ENCODE results near the gene NEK1.

The NEK1 gene

GRCh38 chr4:169352360-169352759 is 260.0 kb downstream of the NEK1 start:
- DNase-seq, result no peak

- DNase-seq, result no peak
Measured at GRCh38 chr4:169351872-169352271, 260.5 kb downstream of the NEK1 start.

GRCh38 chr4:169348541-169348940 is 263.8 kb downstream of the NEK1 start:
- DNase-seq, result no peak

DNA sequence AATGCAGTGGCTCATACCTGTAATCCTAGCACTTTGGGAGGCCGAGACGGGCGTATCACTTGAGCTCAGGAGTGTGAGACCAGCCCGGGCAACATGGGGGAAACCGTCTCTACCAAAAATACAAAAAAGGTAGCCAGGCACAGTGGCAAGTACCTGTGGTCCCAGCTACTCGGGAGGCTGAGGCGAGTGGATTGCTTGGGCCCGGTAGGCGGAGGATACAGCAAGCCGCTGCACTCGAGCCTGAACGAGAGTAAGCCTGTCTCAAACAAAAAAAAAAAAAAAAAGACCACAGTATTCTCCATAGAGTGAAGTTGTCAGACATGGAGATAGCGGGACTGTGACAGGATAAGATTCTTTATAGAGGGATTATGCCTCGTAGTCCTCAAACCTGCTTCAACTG is 265.5 kb downstream of the NEK1 start:
- DNase-seq, result no peak

GRCh38 chr4:169345316-169345721 is 267.1 kb downstream of the NEK1 start:
- DNase-seq, result no peak
